Right atrium auricular region (tissue), 2 donors: ENCODE results near the gene NTN1. TPM values are rescaled to one million over a fixed set of nuclear protein-coding genes. Genes with fewer than 3 reads are reported as not detected.

Experiments used
- DNase-seq: peaks from one replicate; pipeline ENCODE4 v3.0.0-alpha.2; 2019; ENCODE audit warnings: low spot score
- H3K27ac ChIP-seq, 2 donors: fragments of 200-600 bp; sonication (generic); 1 replicate in 1 of 2; 2 replicates in 1 of 2; pipeline ENCODE4 v1.5.1; 2016 to 2019
- H3K27me3 ChIP-seq, 2 donors: fragments of 200-600 bp; sonication (generic); one replicate each; pipeline versions ENCODE4 v1.5.1 to v1.6.0; 2017 to 2019
- H3K36me3 ChIP-seq: fragments of 200-600 bp; sonication (generic); one replicate; pipeline ENCODE4 v1.5.1; 2016
- H3K4me1 ChIP-seq, 2 donors: fragments of 200-600 bp; sonication (generic); one replicate each; pipeline versions ENCODE4 v1.5.1 to v1.6.0; 2017 to 2019
- H3K4me3 ChIP-seq, 2 donors: fragments of 200-600 bp; sonication (generic); 1 replicate in 1 of 2; 2 replicates in 1 of 2; pipeline ENCODE4 v1.5.1; 2017 to 2019; ENCODE audit warnings: mild to moderate bottlenecking in 1 of 2, moderate library complexity in 1 of 2
- H3K9me3 ChIP-seq, 2 donors: fragments of 200-600 bp; sonication (generic); one replicate each; pipeline ENCODE4 v1.5.1; 2019
- total RNA-seq, 2 donors: library from RNA; depleted of rRNA; stranded (reverse); fragments of >200 nt; gene quantifications; one replicate each; pipeline ENCODE4 v1.1.0, GENCODE V29; 2016
- TF ChIP-seq, protein P1 (sequence below), 2 donors: fragments of 200-600 bp; sonication (generic); IDR thresholded peaks; one replicate each; pipeline ENCODE4 v1.5.1; 2019; ENCODE audit warnings: antibody characterized with exemption in 2 of 2

The NTN1 gene
- total RNA-seq, 2 donors from 2014 or later: 142 to 163 TPM

DNA sequence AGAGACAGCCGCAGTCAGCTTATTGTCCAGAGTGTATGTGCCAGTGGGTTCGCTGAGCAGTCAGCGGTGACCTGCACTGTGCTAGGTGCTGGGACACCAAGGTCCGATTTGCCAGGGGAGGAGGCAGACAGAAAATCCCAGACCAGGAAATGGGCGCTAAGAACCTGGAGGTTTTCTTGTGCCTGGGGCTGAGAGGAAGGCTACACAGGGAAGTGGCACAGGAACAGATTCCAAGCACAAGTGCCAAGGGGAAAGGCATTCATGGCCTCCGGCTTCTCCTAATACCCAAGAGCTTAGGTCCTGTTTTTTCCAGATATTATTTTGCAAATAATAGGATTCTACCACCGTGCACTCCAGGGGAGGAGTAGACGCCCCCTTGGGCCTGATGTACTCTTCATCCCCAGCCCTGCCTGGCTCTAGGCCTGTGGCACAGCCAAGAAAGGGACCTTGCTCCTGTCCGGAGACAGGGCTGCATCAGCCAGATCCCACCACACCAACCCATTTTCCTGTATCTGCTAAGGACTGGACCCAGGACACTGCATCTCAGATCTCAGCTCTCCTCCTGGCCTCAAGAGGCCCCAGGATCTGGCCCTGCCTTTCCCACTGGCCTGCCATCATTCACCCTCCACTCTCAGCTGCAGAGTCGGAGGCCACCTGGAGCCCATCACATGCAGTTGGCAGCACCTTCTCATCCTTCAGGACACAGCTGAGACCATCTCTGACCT, 187.2 kb downstream of the NTN1 start:
- Histone ChIP-seq H3K36me3 (no peaks in the 10 kb centered on the region), H3K4me1 (peaks cover 0 to 9% of the 10 kb centered on the region in 2 donors), H3K4me3 (no peak overlapping the region), H3K27ac (no peak overlapping the region), H3K27me3 (no peaks in the 10 kb centered on the region), H3K9me3 (no peaks in the 10 kb centered on the region)
- TF ChIP-seq, protein P1, sequence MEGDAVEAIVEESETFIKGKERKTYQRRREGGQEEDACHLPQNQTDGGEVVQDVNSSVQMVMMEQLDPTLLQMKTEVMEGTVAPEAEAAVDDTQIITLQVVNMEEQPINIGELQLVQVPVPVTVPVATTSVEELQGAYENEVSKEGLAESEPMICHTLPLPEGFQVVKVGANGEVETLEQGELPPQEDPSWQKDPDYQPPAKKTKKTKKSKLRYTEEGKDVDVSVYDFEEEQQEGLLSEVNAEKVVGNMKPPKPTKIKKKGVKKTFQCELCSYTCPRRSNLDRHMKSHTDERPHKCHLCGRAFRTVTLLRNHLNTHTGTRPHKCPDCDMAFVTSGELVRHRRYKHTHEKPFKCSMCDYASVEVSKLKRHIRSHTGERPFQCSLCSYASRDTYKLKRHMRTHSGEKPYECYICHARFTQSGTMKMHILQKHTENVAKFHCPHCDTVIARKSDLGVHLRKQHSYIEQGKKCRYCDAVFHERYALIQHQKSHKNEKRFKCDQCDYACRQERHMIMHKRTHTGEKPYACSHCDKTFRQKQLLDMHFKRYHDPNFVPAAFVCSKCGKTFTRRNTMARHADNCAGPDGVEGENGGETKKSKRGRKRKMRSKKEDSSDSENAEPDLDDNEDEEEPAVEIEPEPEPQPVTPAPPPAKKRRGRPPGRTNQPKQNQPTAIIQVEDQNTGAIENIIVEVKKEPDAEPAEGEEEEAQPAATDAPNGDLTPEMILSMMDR (IDR thresholded peaks at IDR 0.05): no peak
- DNase-seq: no peak

DNA sequence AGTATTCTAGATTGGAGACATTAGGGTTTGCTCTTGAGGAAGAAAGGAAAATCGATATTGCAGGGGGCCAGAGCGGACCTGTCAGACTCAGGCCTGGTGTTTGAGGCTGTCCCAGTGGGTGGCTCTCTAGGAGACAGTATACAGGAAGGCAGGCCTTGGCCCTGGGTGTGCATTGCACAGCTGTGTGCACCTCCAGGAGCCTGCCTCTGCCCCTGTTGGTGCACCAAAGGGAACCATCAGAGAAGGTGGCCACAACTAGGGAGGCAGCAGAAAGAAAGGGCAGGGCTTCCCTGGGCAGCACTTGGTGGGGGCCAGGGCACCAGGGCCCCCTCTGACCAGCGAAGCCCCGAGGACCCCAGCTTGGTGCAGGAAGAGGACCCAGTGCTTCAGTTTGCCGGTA, 188.0 kb downstream of the NTN1 start:
- Histone ChIP-seq H3K4me3 (no peak overlapping the region), H3K36me3 (no peaks in the 10 kb centered on the region), H3K27ac (no peak overlapping the region), H3K27me3 (no peaks in the 10 kb centered on the region), H3K4me1 (peaks cover 0 to 9% of the 10 kb centered on the region in 2 donors), H3K9me3 (no peaks in the 10 kb centered on the region)
- DNase-seq: no peak
- TF ChIP-seq, protein P1 (IDR thresholded peaks at IDR 0.05): no peak

DNA sequence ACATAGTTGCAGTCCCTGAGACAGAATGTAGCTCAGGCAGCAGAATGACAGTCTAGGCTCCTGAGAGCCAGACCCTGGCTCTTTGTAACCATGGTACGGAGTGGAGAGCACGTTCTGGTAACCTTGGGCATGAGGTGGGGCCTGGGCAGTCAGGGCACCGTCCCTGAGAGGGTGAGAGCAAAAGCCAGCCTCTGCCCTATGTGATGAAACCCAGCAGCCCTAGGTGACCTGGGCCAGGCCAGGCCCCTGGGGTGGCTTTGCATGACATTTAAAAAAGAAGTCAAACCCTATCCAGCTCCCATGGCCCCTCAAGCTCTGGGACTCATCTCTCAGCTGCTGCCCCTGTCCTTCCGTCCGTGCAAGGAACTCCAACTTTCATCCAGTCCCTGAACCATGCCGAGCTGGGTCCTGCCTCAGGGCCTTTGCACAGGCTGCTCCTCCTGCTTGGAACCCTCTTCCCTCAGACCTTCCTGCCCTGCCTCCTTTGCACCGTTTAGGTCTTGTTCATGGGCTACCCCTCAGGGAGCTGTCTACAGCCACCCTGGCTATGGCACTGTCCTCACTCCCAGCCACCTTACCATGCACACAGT, 188.6 kb downstream of the NTN1 start:
- H3K4me1 ChIP-seq: peaks cover 0 to 9% of the 10 kb centered on the region in 2 donors
- no peak for DNase-seq
- TF ChIP-seq, protein P1 (IDR thresholded peaks at IDR 0.05): no peak

DNA sequence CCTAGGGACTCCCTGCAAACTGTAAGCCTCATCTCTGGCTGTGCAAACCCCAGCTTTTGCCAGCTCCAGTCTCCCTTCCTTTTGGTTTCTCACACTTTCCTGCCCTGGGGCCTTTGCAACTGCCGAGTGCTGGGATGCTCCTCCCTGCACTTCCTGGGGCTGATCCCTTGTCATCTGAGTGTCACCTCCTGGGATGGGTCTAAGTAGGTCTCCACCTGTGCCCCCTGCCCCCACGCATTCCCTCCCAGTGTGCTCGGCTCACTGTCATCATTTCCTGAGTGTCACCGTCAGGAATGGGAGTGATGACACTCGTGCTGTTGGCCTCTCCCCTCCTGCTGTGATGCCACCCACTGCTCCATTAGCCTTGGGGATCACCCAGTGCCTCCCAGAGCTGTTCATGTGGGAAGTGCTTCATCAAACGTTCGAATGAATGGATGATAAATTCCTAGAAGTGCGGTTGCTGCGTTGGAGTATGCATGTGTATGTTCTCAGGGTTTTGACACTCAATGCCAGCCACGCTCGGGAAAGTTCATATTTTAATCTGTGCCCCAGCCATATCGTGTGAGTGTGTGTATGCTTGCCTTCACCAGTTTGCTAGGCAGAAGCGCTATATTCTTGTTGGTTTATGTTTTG, 189.9 kb downstream of the NTN1 start:
- DNase-seq: no peak
- no peaks in the 10 kb centered on the region for H3K27me3 ChIP-seq
- no peak overlapping the region for H3K27ac ChIP-seq
- peaks cover 0 to 3% of the 10 kb centered on the region in 2 donors for H3K4me1 ChIP-seq
- H3K36me3 ChIP-seq: no peaks in the 10 kb centered on the region
- H3K9me3 ChIP-seq: peaks cover 0 to 15% of the 10 kb centered on the region in 2 donors
- TF ChIP-seq, protein P1 (IDR thresholded peaks at IDR 0.05): no peak
- no peak overlapping the region for H3K4me3 ChIP-seq

More for the DNA sequence above, 188.6 kb downstream of the NTN1 start:
- Histone ChIP-seq H3K27me3 (no peaks in the 10 kb centered on the region), H3K9me3 (peaks cover 0 to 1% of the 10 kb centered on the region in 2 donors), H3K4me3 (no peak overlapping the region), H3K27ac (no peak overlapping the region), H3K36me3 (no peaks in the 10 kb centered on the region)

DNA sequence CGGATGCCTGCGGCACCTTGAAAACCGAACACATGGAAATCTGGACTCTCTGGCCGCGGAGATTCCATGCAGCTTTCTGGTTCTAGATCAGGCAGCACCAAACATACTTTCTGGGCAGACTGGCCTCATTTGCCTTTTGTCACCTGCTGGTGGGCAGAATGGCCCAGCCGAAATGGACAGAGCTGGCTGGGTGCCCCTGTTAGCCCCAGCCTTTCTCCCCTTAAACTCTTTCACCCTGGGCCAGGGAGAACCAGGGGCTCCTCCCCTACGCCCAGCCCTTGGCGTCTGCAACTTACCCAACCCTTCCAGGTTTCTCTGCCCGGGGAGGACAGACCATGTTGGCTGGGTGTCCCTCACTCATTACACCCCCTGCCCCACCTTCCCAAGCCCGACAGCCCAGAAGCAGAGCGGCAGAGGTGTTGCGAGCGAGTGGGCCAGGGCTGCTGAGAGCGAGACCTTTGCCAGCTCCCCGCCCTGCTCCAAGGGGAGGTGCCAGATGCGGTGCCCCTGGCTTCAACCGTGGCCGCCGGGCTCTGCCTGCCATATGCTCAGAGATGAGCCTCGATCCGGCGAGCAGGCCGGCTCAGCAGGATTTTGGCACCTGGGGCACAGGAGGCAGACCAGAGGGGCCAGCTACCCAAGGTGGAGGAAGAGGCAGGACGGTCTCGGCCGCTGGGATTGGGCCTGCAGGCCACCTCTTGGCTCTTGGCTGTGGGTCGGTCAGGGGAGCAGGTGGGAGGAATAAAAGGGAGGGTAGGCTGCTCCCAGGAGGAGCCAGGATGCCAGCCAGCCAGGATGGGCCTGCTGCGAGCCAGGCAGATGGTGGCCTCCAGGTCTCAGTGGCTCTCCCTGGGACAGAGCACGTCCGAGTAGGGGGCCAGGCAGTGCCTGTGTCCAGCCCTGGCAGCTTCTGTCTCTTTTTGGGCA, 191.3 kb downstream of the NTN1 start:
- Histone ChIP-seq H3K27ac (no peak overlapping the region), H3K27me3 (no peaks in the 10 kb centered on the region), H3K36me3 (no peaks in the 10 kb centered on the region), H3K4me1 (peaks cover 0 to 9% of the 10 kb centered on the region in 2 donors), H3K9me3 (peaks cover 0 to 18% of the 10 kb centered on the region in 2 donors), H3K4me3 (no peak overlapping the region)
- TF ChIP-seq, protein P1 (IDR thresholded peaks at IDR 0.05): no peak
- DNase-seq: no peak
